ENCODE data around the gene PFKP.

DNA sequence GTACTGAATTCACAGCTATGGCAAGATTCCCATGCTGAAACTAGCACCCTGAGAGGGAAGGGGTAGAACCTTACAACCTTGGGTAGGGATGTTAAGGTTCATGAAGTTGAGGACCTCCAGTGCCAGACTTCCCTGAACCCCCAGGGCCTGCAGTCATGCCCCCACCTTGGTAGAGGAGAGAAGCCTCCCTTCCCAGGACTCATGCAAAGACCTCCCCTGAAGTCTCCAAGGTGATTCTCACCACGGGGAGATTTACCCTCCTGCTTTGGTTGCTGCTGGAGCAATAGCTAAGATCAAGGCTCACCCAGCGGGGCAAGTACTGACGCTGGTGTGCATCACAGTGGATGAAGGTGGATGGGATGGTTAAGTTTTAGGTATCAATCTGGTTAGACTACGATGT lies 49.1 kb upstream of the PFKP start:
- TF ChIP-seq, protein P1, sequence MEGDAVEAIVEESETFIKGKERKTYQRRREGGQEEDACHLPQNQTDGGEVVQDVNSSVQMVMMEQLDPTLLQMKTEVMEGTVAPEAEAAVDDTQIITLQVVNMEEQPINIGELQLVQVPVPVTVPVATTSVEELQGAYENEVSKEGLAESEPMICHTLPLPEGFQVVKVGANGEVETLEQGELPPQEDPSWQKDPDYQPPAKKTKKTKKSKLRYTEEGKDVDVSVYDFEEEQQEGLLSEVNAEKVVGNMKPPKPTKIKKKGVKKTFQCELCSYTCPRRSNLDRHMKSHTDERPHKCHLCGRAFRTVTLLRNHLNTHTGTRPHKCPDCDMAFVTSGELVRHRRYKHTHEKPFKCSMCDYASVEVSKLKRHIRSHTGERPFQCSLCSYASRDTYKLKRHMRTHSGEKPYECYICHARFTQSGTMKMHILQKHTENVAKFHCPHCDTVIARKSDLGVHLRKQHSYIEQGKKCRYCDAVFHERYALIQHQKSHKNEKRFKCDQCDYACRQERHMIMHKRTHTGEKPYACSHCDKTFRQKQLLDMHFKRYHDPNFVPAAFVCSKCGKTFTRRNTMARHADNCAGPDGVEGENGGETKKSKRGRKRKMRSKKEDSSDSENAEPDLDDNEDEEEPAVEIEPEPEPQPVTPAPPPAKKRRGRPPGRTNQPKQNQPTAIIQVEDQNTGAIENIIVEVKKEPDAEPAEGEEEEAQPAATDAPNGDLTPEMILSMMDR (IDR thresholded peaks at IDR 0.05) = no peak
- no peak for TF ChIP-seq POLR2A (IDR thresholded peaks at IDR 0.05)
